GM12891 (cell line): Measurements from ENCODE around the gene CACNB3.
"Not testable (repeated sequence)": the region's sequence is repeated elsewhere in the genome, so short reads cannot be mapped to it uniquely, and the experiment has no call there.

Experiments used
- DNase-seq: peaks from one replicate; pipeline ENCODE4 v3.0.0; 2011; ENCODE audit warnings: low spot score; ENCODE audit not compliant: insufficient read length
- FAIRE-seq: peaks from 2 replicates; lab custom pipeline; 2011; peaks lifted over from hg19 to GRCh38; lab: Jason Lieb, UNC
- PAX5 ChIP-seq: IDR thresholded peaks from 2 replicates; pipeline ENCODE4 v1.6.1; 2011; ENCODE audit warnings: low read length, moderate library complexity, mild to moderate bottlenecking; ENCODE audit not compliant: insufficient read depth, severe bottlenecking
- POLR2A ChIP-seq: IDR thresholded peaks from 2 replicates; pipeline ENCODE4 v1.6.1; 2011; ENCODE audit warnings: low read depth, low read length, control low read depth
- POLR2AphosphoS5 ChIP-seq: IDR thresholded peaks from 2 replicates; pipeline ENCODE4 v1.6.1; 2011; ENCODE audit warnings: low read depth, low read length, control low read depth
- POU2F2 ChIP-seq: IDR thresholded peaks from 2 replicates; pipeline ENCODE4 v1.6.1; 2011; ENCODE audit warnings: low read depth, mild to moderate bottlenecking, control low read depth, low read length, moderate library complexity
- SPI1 ChIP-seq: IDR thresholded peaks from 2 replicates; pipeline ENCODE4 v1.6.1; 2011; ENCODE audit warnings: low read depth, low read length, control low read depth
- TAF1 ChIP-seq: IDR thresholded peaks from 2 replicates; pipeline ENCODE4 v1.6.1; 2011; ENCODE audit warnings: low read depth, low read length, control low read depth

Gene CACNB3

GRCh38 chr12:48827513-48828096 lies 9.3 kb downstream of the CACNB3 start:
- FAIRE-seq = no peak
- TF ChIP-seq POU2F2 (no peak), POLR2A (no peak), POLR2AphosphoS5 (no peak), TAF1 (no peak), SPI1 (no peak), PAX5 (no peak)
- no peak for DNase-seq

- FAIRE-seq (no peak), DNase-seq (no peak)
- TF ChIP-seq POU2F2 (no peak), PAX5 (no peak), SPI1 (no peak), TAF1 (no peak), POLR2A (no peak), POLR2AphosphoS5 (peak; percentile 31; the same call in 1 of the 2 replicates)
Observed at GRCh38 chr12:48828293-48828692, 10.0 kb downstream of the CACNB3 start.

- no peak for DNase-seq
- FAIRE-seq = no peak
- TF ChIP-seq POLR2A = no peak
- no peak for TF ChIP-seq POU2F2
- TF ChIP-seq TAF1 = no peak
Observed at GRCh38 chr12:48828841-48829575, 10.7 kb downstream of the CACNB3 start.

- DNase-seq (no peak), FAIRE-seq (no peak)
- no peak for TF ChIP-seq TAF1
- no peak for TF ChIP-seq POU2F2
- TF ChIP-seq PAX5 = no peak
- TF ChIP-seq SPI1 = no peak
- TF ChIP-seq POLR2AphosphoS5 = no peak
- no peak for TF ChIP-seq POLR2A
Observed at GRCh38 chr12:48831257-48831656, 13.0 kb downstream of the CACNB3 start.

- no peak for TF ChIP-seq SPI1
- no peak for TF ChIP-seq POLR2A
- no peak for TF ChIP-seq POLR2AphosphoS5
- no peak for TF ChIP-seq POU2F2
- no peak for TF ChIP-seq TAF1
- no peak for TF ChIP-seq PAX5
- DNase-seq (no peak), FAIRE-seq (no peak)
Observed at GRCh38 chr12:48832321-48833060, 14.2 kb downstream of the CACNB3 start.

- FAIRE-seq = no peak
- TF ChIP-seq SPI1 (no peak), PAX5 (no peak), TAF1 (no peak), POLR2A (no peak), POU2F2 (no peak), POLR2AphosphoS5 (no peak)
- no peak for DNase-seq
Observed at GRCh38 chr12:48838048-48838447, 19.8 kb downstream of the CACNB3 start.

GRCh38 chr12:48842021-48842420 lies 23.7 kb downstream of the CACNB3 start:
- not testable (repeated sequence) for FAIRE-seq, DNase-seq

- FAIRE-seq (peak; percentile 93), DNase-seq (peak; percentile 93)
- peak; percentile 33 for TF ChIP-seq PAX5
- peak; percentile 82 for TF ChIP-seq POU2F2
- TF ChIP-seq SPI1 = no peak
- TF ChIP-seq POLR2A = peak; percentile 91
- TF ChIP-seq POLR2AphosphoS5 = peak; percentile 93
- TF ChIP-seq TAF1 = peak; percentile 95
Observed at GRCh38 chr12:48851883-48852733, 33.8 kb downstream of the CACNB3 start, which contains the start of gene DDX23. TSS of gene DDX23 (minus strand) at chr12:48852163. CDS start at chr12:48845782, 6,381 bp downstream.
